DND-41 (cell line): ENCODE measurements around the gene RABGAP1L.

Experiments
- EZH2 ChIP-seq: IDR thresholded peaks from 3 replicates; pipeline ENCODE4 v1.6.1; 2012; ENCODE audit warnings: borderline replicate concordance, low read depth, mild to moderate bottlenecking, moderate library complexity, low read length, inconsistent platforms; ENCODE audit not compliant: severe bottlenecking
- TF ChIP-seq, protein P1 (sequence below): IDR thresholded peaks from 2 replicates; pipeline ENCODE4 v1.5.1; 2012; ENCODE audit warnings: borderline replicate concordance, low read length, moderate library complexity, mild to moderate bottlenecking; ENCODE audit not compliant: poor library complexity, severe bottlenecking; ENCODE audit errors: extremely low read depth

DNA sequence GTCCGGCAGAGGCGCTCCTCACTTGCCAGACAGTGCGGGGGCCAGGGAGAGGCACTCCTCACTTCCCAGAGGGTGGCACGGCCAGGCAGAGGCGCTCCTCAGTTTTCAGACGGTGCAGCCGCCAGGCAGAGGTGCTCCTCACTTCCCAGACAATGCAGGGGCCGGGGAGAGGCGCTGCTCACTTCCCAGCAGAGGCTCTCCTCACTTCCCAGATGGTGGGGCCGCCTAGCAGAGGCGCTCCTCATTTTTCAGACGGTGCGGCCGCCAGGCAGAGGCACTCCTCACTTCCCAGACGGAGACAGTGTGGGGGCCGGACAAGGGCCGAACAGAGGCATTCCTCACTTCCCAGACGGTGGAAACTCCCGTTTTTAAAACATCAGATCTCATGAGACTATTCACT, 602.0 kb downstream of the RABGAP1L start:
- TF ChIP-seq EZH2 = no peak
- TF ChIP-seq, protein P1, sequence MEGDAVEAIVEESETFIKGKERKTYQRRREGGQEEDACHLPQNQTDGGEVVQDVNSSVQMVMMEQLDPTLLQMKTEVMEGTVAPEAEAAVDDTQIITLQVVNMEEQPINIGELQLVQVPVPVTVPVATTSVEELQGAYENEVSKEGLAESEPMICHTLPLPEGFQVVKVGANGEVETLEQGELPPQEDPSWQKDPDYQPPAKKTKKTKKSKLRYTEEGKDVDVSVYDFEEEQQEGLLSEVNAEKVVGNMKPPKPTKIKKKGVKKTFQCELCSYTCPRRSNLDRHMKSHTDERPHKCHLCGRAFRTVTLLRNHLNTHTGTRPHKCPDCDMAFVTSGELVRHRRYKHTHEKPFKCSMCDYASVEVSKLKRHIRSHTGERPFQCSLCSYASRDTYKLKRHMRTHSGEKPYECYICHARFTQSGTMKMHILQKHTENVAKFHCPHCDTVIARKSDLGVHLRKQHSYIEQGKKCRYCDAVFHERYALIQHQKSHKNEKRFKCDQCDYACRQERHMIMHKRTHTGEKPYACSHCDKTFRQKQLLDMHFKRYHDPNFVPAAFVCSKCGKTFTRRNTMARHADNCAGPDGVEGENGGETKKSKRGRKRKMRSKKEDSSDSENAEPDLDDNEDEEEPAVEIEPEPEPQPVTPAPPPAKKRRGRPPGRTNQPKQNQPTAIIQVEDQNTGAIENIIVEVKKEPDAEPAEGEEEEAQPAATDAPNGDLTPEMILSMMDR = no peak
